HEK293T (cell line): Measurements from ENCODE around the gene GHRHR.

Source experiments
- CTCF ChIA-PET: fragments of 350-600 bp; formaldehyde crosslinking; extraction: SDS; loops from one replicate; lab custom pipeline; 2021; ENCODE audit warnings: antibody characterized with exemption, inconsistent platforms; lab: Yijun Ruan, JAX
- POLR2A ChIA-PET: fragments of 350-600 bp; formaldehyde crosslinking; extraction: SDS; loops from one replicate; lab custom pipeline; 2020; ENCODE audit warnings: antibody characterized with exemption, inconsistent platforms; lab: Yijun Ruan, JAX
- DNase-seq: peaks from one replicate; pipeline ENCODE4 v3.0.0; 2012; ENCODE audit warnings: mixed read lengths; ENCODE audit errors: extremely low spot score
- ARNT ChIP-seq: fragments of 450-650 bp; IDR thresholded peaks from 2 replicates; pipeline ENCODE4 v1.6.1; 2017; ENCODE audit warnings: mild to moderate bottlenecking
- BHLHE40 ChIP-seq: fragments of 450-650 bp; IDR thresholded peaks from 2 replicates; pipeline ENCODE4 v1.6.1; 2016; ENCODE audit warnings: mild to moderate bottlenecking, moderate library complexity, borderline replicate concordance
- CTBP1 ChIP-seq: fragments of 450-650 bp; IDR thresholded peaks from 2 replicates; pipeline ENCODE4 v1.6.1; 2016; ENCODE audit warnings: borderline replicate concordance
- ELF4 ChIP-seq: fragments of 450-650 bp; IDR thresholded peaks from 2 replicates; pipeline ENCODE4 v1.6.1; 2017; ENCODE audit warnings: antibody characterized with exemption
- FOXA1 ChIP-seq: fragments of 450-650 bp; IDR thresholded peaks from 2 replicates; pipeline ENCODE4 v1.6.1; 2016; ENCODE audit warnings: mild to moderate bottlenecking
- FOXK2 ChIP-seq: fragments of 450-650 bp; IDR thresholded peaks from 2 replicates; pipeline ENCODE4 v1.6.1; 2016; ENCODE audit warnings: mild to moderate bottlenecking
- FOXM1 ChIP-seq: fragments of 450-650 bp; IDR thresholded peaks from 2 replicates; pipeline ENCODE4 v1.6.1; 2017; ENCODE audit warnings: mild to moderate bottlenecking, borderline replicate concordance
- HDGF ChIP-seq: fragments of 450-650 bp; IDR thresholded peaks from 2 replicates; pipeline ENCODE4 v1.6.1; 2017; ENCODE audit warnings: antibody characterized with exemption, borderline replicate concordance
- L3MBTL2 ChIP-seq: fragments of 450-650 bp; conservative IDR thresholded peaks from 2 replicates; pipeline ENCODE4 v1.6.1; 2016; ENCODE audit warnings: mild to moderate bottlenecking
- LEF1 ChIP-seq: fragments of 450-650 bp; IDR thresholded peaks from 2 replicates; pipeline ENCODE4 v1.6.1; 2017; ENCODE audit warnings: mild to moderate bottlenecking, borderline replicate concordance
- NFRKB ChIP-seq: fragments of 450-650 bp; IDR thresholded peaks from 2 replicates; pipeline ENCODE4 v1.6.1; 2016; ENCODE audit warnings: mild to moderate bottlenecking, moderate library complexity
- PKNOX1 ChIP-seq: fragments of 450-650 bp; IDR thresholded peaks from 2 replicates; pipeline ENCODE4 v1.6.1; 2016
- SP1 ChIP-seq: fragments of 450-650 bp; IDR thresholded peaks from 2 replicates; pipeline ENCODE4 v1.6.1; 2017
- SUZ12 ChIP-seq: fragments of 450-650 bp; IDR thresholded peaks from 2 replicates; pipeline ENCODE4 v1.6.1; 2016; ENCODE audit warnings: mild to moderate bottlenecking
- TARDBP ChIP-seq: fragments of 450-650 bp; IDR thresholded peaks from 2 replicates; pipeline ENCODE4 v1.6.1; 2016
- ZNF384 ChIP-seq: fragments of 450-650 bp; IDR thresholded peaks from 2 replicates; pipeline ENCODE4 v1.6.1; 2016

The GHRHR gene

GRCh38 chr7:31000779-31001178, 37.0 kb downstream of the GHRHR start:
- TF ChIP-seq ELF4, result no peak
- TF ChIP-seq L3MBTL2, result no peak
- no peak for TF ChIP-seq BHLHE40
- TF ChIP-seq FOXA1, result no peak
- no peak for TF ChIP-seq FOXK2
- no peak for TF ChIP-seq TARDBP
- no peak for TF ChIP-seq HDGF
- TF ChIP-seq CTBP1, result no peak
- TF ChIP-seq LEF1, result no peak
- no peak for DNase-seq
- ChIA-PET CTCF (no interaction called here), POLR2A (no interaction called here)

GRCh38 chr7:31002256-31002655, 38.5 kb downstream of the GHRHR start:
- no peak for DNase-seq
- ChIA-PET CTCF (no interaction called here), POLR2A (no interaction called here)
- TF ChIP-seq BHLHE40, result no peak
- no peak for TF ChIP-seq FOXK2
- no peak for TF ChIP-seq HDGF
- no peak for TF ChIP-seq FOXM1
- no peak for TF ChIP-seq PKNOX1
- no peak for TF ChIP-seq CTBP1
- TF ChIP-seq ZNF384, result no peak
- no peak for TF ChIP-seq ELF4
- TF ChIP-seq TARDBP, result no peak

- ChIA-PET CTCF (interaction anchor here (1.3 to 1.7 kb wide), 2 partner anchors 20 to 119 kb away, joined by 3 to 5 read pairs; no protein-coding TSS in a partner anchor), POLR2A (no interaction called here)
- TF ChIP-seq FOXM1 (no peak), LEF1 (no peak), ELF4 (no peak), BHLHE40 (no peak), ARNT (no peak), SUZ12 (no peak), HDGF (no peak), FOXA1 (no peak), ZNF384 (no peak), CTBP1 (no peak), SP1 (no peak)
- no peak for DNase-seq
These were observed 39.3 kb downstream of the GHRHR start for GRCh38 chr7:31003097-31003496.

- CTCF ChIA-PET, result interaction anchor here (1.3 to 1.7 kb wide), 2 partner anchors 20 to 119 kb away, joined by 3 to 5 read pairs; no protein-coding TSS in a partner anchor
- no peak for DNase-seq
- POLR2A ChIA-PET, result interaction anchor here (0.6 kb wide), 1 partner anchor 746 kb away, joined by 3 read pairs; no protein-coding TSS in a partner anchor
- TF ChIP-seq BHLHE40, result no peak
These were observed 40.0 kb downstream of the GHRHR start for GRCh38 chr7:31003721-31004120.

GRCh38 chr7:31004393-31004792, 40.6 kb downstream of the GHRHR start:
- no peak for DNase-seq
- ChIA-PET CTCF (interaction anchor here (1.3 to 1.7 kb wide), 2 partner anchors 21 to 118 kb away, joined by 3 to 5 read pairs; no protein-coding TSS in a partner anchor), POLR2A (interaction anchor here (0.6 kb wide), 1 partner anchor 745 kb away, joined by 3 read pairs; no protein-coding TSS in a partner anchor)
- no peak for TF ChIP-seq FOXM1
- TF ChIP-seq SP1, result no peak
- no peak for TF ChIP-seq FOXK2
- TF ChIP-seq PKNOX1, result no peak
- TF ChIP-seq L3MBTL2, result no peak
- no peak for TF ChIP-seq NFRKB
- no peak for TF ChIP-seq ZNF384
- no peak for TF ChIP-seq TARDBP
- TF ChIP-seq LEF1, result no peak

GRCh38 chr7:31006857-31007256, 43.1 kb downstream of the GHRHR start:
- CTCF ChIA-PET, result interaction anchor here (0.7 kb wide), 1 partner anchor 116 kb away, joined by 4 read pairs; no protein-coding TSS in a partner anchor
- no peak for DNase-seq
- POLR2A ChIA-PET, result no interaction called here
- TF ChIP-seq PKNOX1 (no peak), TARDBP (no peak), SP1 (no peak), ARNT (no peak), FOXM1 (no peak), FOXA1 (no peak)

- no peak for DNase-seq
- ChIA-PET CTCF (no interaction called here), POLR2A (no interaction called here)
- TF ChIP-seq HDGF (no peak), SP1 (no peak), BHLHE40 (no peak), SUZ12 (no peak), ZNF384 (no peak), TARDBP (no peak), NFRKB (no peak), ELF4 (no peak), FOXM1 (no peak)
These were observed 43.9 kb downstream of the GHRHR start for GRCh38 chr7:31007634-31008033.
